NCI-H524 treated with DMSO at 0.1 percent for 48 hours (cell line): Measurements from ENCODE around the gene SS18L1.

Source experiments
- DNase-seq: peaks from one replicate; lab custom pipeline; 2025; lab: John Stamatoyannopoulos, UW

Gene SS18L1

GRCh38 chr20:62119591-62120364 lies 23.8 kb upstream of the SS18L1 start:
- no peak for DNase-seq

DNA sequence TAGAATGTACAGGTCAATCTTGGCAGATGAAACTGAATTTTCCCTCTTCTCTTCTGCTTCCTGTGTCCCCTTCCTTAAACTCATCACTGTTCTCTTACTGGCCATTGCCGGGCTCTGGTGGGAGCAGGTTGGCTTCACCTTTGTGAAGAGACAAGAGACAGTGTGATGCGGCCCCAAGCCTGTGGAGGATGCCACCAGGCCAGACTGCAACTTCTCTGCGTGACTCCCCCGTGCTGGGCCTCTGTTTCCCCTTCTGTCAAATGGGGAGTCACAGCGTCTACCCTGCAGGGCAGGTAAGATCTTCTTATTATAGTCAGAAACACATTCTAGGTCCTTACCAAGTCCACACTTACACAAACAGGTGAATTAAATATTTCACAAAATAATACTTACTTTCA lies 23.2 kb upstream of the SS18L1 start:
- DNase-seq = no peak

DNA sequence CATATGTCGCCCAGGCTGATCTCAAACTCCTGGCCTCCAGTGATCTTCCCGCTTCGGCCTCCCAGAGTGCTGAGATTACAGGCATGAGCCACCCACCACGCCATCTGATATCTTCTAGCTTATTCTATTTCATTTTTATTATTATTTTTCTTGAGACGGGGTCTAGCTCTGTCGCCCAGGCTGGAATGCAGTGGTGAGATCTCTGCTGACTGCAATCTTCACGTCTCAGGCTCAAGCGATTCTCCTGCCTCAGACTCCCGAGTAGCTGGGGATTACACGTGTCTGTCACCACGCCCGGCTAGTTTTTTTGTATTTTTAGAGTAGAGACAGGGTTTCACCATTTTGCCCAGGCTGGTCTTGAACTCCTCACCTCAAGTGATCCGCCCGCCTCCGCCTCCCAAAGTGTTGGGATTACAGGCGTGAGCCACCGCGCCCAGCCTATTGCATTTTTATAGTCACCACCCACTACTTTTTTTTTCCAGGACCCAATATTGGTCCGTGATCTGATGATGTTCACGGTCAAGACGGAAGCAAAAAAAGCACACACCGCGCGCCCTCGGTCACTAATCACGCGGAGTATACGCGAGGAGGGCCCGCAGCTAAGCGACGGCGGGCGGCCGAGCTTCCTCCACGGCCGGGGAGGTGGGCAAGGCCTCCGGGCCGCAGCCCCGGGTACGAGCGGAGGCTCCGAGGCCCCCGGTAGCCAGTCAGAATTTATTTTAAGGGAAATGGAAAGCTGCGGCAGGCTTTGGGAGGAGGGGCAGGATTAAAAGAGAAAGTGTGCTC lies 22.4 kb upstream of the SS18L1 start:
- no peak for DNase-seq

DNA sequence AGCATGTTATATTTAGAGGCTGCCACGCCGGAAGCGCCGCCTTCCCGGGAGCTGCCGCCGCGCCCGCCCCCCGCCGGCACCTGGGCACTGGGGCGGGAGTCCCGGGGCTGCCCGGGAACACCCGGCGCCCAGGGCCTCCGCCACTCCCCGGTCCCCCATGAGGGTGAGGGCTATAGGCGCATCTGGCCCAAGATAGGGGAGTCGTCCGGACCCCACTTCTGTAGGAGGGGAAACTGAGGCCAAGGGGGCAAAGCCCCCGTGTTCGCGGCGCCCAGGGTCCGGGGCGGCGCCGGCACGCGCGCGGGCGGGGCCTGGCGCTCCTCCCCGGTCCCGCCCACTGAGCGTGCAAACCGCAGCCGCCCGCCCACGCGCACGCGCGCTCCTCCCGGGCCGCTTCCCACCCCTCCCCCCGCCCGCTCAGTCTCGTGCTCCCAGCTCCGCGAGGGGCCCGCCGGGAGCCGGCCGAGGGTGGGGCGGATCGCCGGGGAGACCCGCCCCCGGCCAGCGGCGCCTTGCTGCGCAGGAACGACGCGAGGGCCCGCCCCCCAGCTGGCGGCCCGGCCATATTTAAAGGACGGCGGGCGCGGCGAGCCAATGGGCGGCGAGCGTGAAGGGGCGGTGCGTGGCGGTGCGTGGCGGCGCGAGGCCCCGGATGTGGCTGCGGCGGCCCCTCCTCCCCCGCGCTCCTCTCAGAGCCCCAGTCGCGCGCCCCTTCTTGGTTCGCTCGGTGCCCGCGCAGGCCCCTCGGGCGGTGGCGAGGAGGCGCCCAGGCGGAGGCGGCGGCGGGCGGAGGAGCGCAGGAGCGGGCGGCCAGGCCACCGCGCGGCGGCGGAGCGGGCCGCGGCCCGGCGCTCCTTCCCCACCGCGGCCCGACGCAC lies 21.6 kb upstream of the SS18L1 start, which contains the start of gene LSM14B:
LSM14B (plus strand) TSS at position 700 of the 878 bp plus-strand sequence. CDS start 192 bp downstream, outside the sequence.
- DNase-seq = peak; percentile 61

DNA sequence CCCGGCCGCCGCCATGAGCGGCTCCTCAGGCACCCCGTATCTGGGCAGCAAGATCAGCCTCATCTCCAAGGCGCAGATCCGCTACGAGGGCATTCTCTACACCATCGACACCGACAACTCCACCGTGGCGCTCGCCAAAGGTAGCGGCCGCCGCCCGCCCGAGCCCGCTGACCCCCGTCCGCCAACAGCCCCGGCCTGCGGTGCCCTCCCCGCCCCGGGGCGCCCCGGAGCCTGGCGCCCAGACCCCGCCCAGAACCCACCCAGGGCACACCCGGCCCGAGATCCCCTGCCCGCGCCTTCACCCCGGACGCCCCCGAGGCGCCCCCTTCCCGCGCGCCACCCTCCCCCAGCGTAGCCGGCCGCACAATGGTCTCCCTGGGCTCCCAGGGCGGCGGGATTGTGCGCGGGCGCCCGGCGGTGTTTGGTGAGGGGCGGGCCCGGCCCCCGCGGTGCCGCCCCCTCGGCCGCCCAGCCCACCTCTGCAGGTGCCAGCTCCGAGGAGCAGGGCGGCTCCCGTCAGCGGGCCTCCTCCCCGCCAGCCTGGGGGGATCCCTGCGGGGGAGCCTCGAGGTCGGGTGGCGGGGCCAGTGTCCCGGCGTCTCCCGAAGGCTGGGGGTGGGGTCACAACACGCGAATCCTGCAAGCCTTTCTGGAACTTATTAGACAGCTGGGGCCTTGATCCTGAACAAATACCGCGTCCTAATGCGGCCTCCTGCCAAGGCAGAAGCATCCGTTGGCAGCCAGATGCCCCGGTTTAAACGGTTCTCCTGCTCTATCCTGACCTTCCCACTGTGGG lies 20.7 kb upstream of the SS18L1 start:
- DNase-seq = peak; percentile 3

DNA sequence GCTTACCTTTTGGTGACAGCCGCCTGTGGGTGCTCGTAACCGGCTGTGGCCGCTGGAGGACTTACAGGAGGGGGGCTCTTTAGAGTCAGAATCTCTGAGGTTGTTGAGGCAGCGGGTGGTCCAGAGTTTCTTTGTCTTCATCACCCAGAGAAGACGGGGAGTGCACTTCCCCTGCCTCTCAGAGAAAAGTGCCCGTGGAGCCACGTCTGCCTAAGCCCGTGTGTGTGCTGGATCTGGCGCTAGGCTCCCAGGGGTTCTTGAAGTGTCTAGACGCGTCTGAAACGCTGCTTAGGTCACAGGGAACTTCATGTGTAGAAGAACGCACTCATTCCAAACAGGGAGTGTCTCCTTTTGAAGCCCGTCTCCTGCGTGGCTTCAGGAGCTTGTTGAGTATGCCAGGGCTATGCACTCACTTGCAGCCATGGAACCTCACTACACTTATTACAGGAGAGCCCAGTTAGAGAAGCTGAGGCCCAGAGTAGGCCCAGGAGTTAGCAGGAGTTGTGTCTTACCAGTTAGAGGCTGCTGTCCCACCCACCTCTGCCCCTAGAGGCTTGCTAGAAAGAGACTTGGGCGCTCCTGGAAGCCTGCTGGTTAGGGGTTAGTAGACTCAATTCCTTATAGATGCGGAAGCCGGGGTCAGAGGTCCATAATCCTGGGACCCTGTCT lies 20.0 kb upstream of the SS18L1 start:
- DNase-seq = no peak

DNA sequence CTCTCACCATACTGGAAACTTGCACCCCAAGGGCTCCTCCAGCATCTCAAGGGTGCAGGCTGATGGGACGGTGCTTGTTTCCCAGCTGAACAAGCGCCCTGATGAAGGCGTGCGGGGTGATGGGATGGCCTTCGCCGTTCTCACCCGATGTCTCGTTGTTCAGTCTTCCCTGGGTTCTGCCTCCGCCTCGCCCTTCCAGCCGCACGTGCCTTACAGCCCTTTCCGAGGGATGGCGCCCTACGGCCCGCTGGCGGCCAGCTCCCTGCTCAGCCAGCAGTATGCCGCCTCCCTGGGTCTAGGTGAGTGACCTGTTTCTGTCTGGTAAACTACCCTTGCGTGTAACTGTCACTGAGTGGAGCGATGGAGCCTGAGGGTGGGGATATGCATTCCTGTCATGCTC lies 17.4 kb upstream of the SS18L1 start:
- DNase-seq = no peak

GRCh38 chr20:62127799-62128198 lies 15.8 kb upstream of the SS18L1 start:
- no peak for DNase-seq

DNA sequence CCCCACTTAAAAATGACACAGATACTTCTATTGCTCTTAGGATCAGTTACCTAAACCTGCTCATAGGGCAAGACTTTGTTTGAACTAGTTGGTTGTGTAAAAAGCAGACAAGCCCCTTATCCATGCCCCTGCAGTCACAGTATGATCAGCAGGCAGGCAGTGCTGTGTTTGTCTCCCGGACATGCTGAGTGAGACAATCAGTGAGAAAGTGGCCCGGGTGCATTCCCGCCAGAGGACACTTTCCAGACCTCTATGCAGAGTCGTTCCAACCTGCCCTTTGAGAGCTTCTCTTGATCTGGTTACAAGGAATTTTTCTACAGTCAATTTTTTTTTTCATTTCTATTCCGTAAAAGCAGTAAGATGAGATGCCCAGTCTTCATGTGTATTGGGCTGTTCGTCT lies 15.1 kb upstream of the SS18L1 start:
- no peak for DNase-seq

GRCh38 chr20:62129731-62130531 lies 13.6 kb upstream of the SS18L1 start:
- DNase-seq = no peak

DNA sequence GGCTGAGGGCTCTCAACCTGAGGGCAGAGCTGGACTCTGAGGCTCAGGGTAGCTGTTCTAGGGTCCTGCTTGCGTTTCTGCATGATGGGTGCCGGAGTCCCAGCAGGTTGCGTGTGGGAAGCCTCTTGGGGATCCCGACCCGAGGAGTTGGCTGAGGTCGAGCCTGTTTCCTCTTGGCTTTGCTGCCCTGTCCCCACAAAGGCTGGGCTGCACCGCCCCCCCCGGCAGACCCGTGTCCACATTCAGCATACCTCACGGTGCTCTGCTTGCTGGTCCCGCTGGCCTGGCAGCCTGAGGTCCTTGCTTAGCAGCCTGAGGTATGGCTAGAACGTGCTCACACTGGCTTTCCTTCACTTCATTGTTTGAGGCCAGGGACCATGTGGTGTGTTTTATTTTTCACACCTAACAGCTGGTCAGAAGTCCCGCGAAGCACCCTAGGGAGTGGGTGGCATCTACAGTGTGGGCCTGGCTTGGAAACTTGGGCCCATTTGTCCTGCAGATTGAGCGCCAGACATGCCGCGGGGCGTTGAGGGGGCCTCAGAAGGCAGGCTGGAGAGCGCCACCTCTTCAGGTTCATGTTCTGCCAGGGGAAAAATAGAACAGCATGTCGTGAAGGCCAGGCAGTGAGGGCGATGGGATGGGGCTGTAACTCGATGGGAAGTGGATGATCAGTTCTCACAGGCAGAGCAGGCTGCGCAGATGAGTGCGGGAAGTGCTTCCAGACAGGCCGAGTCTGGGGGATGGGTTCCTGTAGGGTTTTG lies 11.8 kb upstream of the SS18L1 start:
- DNase-seq = no peak

DNA sequence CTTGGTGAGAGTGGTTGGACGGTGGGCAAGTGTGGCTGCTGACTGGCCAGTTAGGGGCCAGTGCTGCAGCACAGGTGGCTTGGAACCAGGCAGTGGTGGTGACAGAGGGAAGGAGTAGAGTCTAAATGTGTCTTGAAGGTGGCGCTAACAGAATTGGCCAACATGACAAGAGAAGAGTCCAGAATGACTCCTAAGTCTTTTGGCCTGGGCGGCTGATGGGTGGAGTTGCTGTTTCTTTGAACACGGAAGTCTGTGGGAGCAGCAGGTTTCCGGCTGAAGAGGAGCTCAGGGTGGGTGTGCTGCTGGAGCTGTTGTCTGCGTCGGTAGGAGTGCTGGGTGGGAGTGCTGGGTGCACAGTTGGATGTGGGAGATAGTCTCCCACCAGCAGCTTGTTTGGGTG lies 11.1 kb upstream of the SS18L1 start:
- DNase-seq = no peak

DNA sequence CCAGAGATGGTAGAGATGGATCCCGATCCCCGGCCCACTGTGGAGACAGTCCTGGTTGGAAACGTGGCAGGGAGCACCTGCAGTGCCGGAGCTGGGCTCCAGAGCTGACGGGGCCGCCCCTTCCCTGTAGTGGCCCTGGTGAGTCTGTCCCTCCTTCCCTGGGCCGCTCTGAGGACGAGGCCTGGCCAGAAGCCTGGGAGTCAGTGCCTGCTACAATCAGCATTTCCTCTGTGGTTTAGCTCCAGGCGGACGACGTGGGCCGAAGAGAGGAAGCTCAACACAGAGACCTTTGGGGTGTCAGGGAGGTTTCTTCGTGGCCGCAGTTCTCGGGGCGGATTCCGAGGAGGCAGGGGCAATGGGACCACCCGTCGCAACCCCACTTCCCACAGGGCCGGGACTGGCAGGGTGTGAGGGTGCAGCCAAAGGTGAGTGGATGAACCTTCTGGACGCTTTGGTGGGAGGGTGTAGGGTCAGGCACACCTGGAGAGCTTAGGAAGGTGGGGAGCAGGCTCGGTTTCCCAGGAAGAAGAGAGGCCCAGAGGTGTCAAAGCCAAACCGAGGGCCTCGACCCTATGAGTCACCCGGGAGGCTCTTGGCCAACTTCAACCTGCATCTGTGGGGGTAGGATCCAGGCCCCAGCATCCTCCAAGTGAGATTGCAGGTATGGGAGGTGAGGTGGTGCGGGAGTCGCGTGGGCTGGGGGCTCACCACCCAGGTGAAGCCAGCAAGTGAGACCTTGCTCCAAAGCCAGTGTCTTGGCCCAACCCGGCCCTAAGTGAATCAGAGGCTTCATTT lies 10.3 kb upstream of the SS18L1 start:
- DNase-seq = no peak

DNA sequence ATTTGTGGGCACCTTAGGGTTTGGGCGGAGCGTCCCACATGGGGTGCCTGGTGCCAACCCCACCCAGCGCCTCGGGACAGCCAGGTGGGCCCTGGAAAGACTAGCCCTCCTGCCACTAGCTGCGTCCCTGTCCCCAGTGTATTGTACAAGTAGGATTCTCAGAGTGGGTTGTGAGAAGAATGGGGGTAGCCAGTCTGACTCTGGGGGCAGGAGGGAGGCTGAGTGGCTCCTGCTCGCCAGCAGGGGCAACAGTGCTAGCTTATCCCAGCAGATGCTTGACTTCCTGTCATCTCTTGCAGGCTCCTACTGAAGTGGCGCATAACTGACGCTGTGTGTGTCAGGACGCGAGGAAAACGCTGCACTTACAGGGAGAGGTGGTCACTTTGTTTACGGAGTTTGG lies 9.7 kb upstream of the SS18L1 start:
- no peak for DNase-seq

GRCh38 chr20:62134735-62135231 lies 8.8 kb upstream of the SS18L1 start:
- DNase-seq = no peak

- DNase-seq = no peak
Observed at GRCh38 chr20:62135573-62136266, 7.8 kb upstream of the SS18L1 start.

DNA sequence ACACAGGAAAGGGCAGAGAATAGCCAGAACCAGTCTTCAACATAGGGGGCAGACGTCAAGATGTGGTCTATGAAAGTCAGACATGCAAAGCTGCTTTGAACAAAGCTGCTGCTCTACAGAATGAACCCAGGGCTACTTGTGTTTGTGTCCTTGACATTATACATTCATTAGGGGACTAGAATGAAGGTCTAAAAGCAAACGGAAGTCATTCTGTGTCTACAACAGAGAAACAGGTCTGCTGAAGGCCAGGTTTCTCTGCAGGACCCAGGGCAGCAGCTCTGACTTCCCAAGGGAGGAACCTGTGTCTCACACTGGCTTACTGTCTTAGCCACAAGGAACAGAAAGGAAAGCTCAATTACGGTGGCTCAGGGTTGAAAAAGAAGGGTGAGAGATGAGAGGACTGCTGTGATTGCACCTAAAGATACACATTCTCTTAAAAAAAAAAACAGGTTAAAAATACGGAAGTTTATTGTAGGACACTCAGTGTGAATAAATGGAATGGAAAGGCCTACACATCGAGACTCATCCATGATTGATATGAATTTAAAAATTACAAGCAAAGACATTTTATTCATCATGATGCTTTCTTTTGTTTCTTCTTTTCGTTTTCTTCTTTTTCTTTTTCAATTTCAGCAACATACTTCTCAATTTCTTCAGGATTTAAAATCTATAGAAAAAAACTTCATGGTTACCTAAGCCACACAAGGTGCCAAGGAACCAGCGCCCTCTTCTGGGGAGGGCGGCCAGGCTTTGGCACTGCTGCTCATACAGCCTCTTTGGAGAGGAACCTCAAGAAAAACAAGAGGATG lies 7.1 kb upstream of the SS18L1 start:
- no peak for DNase-seq
